IMR-90 (cell line): ENCODE results near the gene PINK1. TPM values are rescaled to one million over a fixed set of nuclear protein-coding genes. Genes with fewer than 3 reads are reported as not detected.

Experiments used
- ATAC-seq: fragments of 200-7000 bp; cut with Tn5 transposase; 2 replicates; pipeline ENCODE4 v1.9.1; 2020; ENCODE audit warnings: low read depth, mild to moderate bottlenecking, moderate library complexity
- BruUV-seq: library from RNA; stranded (reverse); fragments of 400-500 nt; replicated peaks from 2 replicates; lab custom pipeline; 2021; lab: Mats Ljungman, UMichigan
- CTCF ChIA-PET: fragments of 300-600 bp; formaldehyde crosslinking; extraction: SDS; loops from one replicate; lab custom pipeline; 2021; ENCODE audit warnings: antibody characterized with exemption; lab: Yijun Ruan, JAX
- POLR2A ChIA-PET: fragments of 300-600 bp; sonication (Branson Sonifier 250); formaldehyde crosslinking; loops from one replicate; lab custom pipeline; 2022; ENCODE audit warnings: antibody characterized with exemption; ENCODE audit not compliant: unreplicated experiment; lab: Charles Lee
- DNase-seq: peaks from one replicate; pipeline ENCODE4 v3.0.0; 2013
- H2AFZ ChIP-seq: replicated peaks from 2 replicates; pipeline ENCODE3; 2013; ENCODE audit warnings: low read length, mild to moderate bottlenecking; ENCODE audit not compliant: poor library complexity
- H2AK5ac ChIP-seq: 2 replicates; pipeline ENCODE4 v1.6.1; 2013; ENCODE audit warnings: low read depth, low read length, inconsistent platforms
- H2AK9ac ChIP-seq: replicated peaks from 2 replicates; pipeline ENCODE3; 2013; ENCODE audit warnings: mild to moderate bottlenecking, low read depth, low read length, moderate library complexity; ENCODE audit not compliant: poor library complexity
- H2BK120ac ChIP-seq: 2 replicates; pipeline ENCODE4 v1.6.1; 2013; ENCODE audit warnings: low read depth, low read length, inconsistent platforms
- H2BK15ac ChIP-seq: 3 replicates; pipeline ENCODE4 v1.6.1; 2013; ENCODE audit warnings: low read depth, low read length, inconsistent platforms
- H2BK20ac ChIP-seq: 2 replicates; pipeline ENCODE4 v1.6.1; 2013; ENCODE audit warnings: low read depth, mild to moderate bottlenecking, inconsistent platforms, low read length, moderate library complexity
- H2BK5ac ChIP-seq: 2 replicates; pipeline ENCODE4 v1.6.1; 2013; ENCODE audit warnings: mild to moderate bottlenecking, low read depth, low read length, inconsistent platforms; ENCODE audit not compliant: poor library complexity, severe bottlenecking
- H3K14ac ChIP-seq: replicated peaks from 2 replicates; pipeline ENCODE4 v1.6.1; 2013; ENCODE audit warnings: low read depth, low read length, inconsistent platforms
- H3K18ac ChIP-seq: 2 replicates; pipeline ENCODE4 v1.6.1; 2013; ENCODE audit warnings: low read depth, low read length, control low read depth
- H3K23ac ChIP-seq: 2 replicates; pipeline ENCODE4 v1.6.1; 2013; ENCODE audit warnings: low read depth, low read length, inconsistent platforms
- H3K27ac ChIP-seq: 2 replicates; pipeline ENCODE4 v1.5.1; 2013; ENCODE audit warnings: mild to moderate bottlenecking, control low read depth, low read length; ENCODE audit not compliant: insufficient read depth
- H3K27me3 ChIP-seq: 2 replicates; pipeline ENCODE4 v1.6.1; 2013; ENCODE audit warnings: low read length; ENCODE audit not compliant: control insufficient read depth, insufficient read depth
- H3K36me3 ChIP-seq: 2 replicates; pipeline ENCODE4 v1.6.1; 2013; ENCODE audit warnings: low read length, mixed read lengths; ENCODE audit not compliant: control insufficient read depth, insufficient read depth
- H3K4ac ChIP-seq: 2 replicates; pipeline ENCODE4 v1.6.1; 2013; ENCODE audit warnings: low read depth, low read length, inconsistent platforms
- H3K4me1 ChIP-seq: 2 replicates; pipeline ENCODE4 v1.6.1; 2013; ENCODE audit warnings: low read length, mixed read lengths; ENCODE audit not compliant: control insufficient read depth, insufficient read depth
- H3K4me2 ChIP-seq: 2 replicates; pipeline ENCODE4 v1.6.1; 2013; ENCODE audit warnings: low read depth, mild to moderate bottlenecking, control low read depth, low read length, moderate library complexity
- H3K4me3 ChIP-seq: 2 replicates; pipeline ENCODE4 v1.5.1; 2013; ENCODE audit warnings: low read depth, mild to moderate bottlenecking, control low read depth, low read length, moderate library complexity; ENCODE audit not compliant: insufficient read depth
- H3K56ac ChIP-seq: 2 replicates; pipeline ENCODE4 v1.6.1; 2013; ENCODE audit warnings: low read length, inconsistent platforms; ENCODE audit not compliant: insufficient read depth; ENCODE audit errors: extremely low read depth
- H3K79me1 ChIP-seq, 2 experiments: 2 replicates each; pipeline ENCODE4 v1.6.1; 2013; ENCODE audit warnings: low read length in 2 of 2, inconsistent platforms in 1 of 2, low read depth in 1 of 2
- H3K9ac ChIP-seq: 2 replicates; pipeline ENCODE4 v1.6.1; 2013; ENCODE audit warnings: low read depth, low read length, control low read depth
- H3K9me1 ChIP-seq: 2 replicates; pipeline ENCODE4 v1.6.1; 2013; ENCODE audit warnings: low read length, inconsistent platforms; ENCODE audit not compliant: insufficient read depth
- H3K9me3 ChIP-seq: 2 replicates; pipeline ENCODE4 v1.6.1; 2013; ENCODE audit warnings: low read length; ENCODE audit not compliant: control insufficient read depth, insufficient read depth
- H4K20me1 ChIP-seq: 2 replicates; pipeline ENCODE4 v1.6.1; 2013; ENCODE audit warnings: low read length, inconsistent platforms; ENCODE audit not compliant: insufficient read depth
- H4K5ac ChIP-seq: 2 replicates; pipeline ENCODE4 v1.6.1; 2013; ENCODE audit warnings: mild to moderate bottlenecking, low read depth, low read length, control low read depth
- H4K8ac ChIP-seq, 2 experiments: 2 replicates each; pipeline ENCODE4 v1.6.1; 2013; ENCODE audit warnings: low read depth in 2 of 2, low read length in 2 of 2, control low read depth in 1 of 2, inconsistent platforms in 1 of 2
- H4K91ac ChIP-seq: 2 replicates; pipeline ENCODE4 v1.6.1; 2013; ENCODE audit warnings: low read depth, low read length, inconsistent platforms; ENCODE audit not compliant: insufficient read depth
- MAFK ChIP-seq: IDR thresholded peaks from 2 replicates; pipeline ENCODE4 v1.6.1; 2012; ENCODE audit warnings: low read depth, low read length, improper control_type of control experiment
- MXI1 ChIP-seq: IDR thresholded peaks from 2 replicates; pipeline ENCODE4 v1.6.1; 2012; ENCODE audit warnings: low read depth, mild to moderate bottlenecking, low read length, moderate library complexity, borderline replicate concordance
- RAD21 ChIP-seq: IDR thresholded peaks from 2 replicates; pipeline ENCODE4 v1.6.1; 2012; ENCODE audit warnings: low read length, improper control_type of control experiment
- WGBS, 2 experiments: methylation state at CpG; one replicate each; pipeline versions ENCODE4 v1.1.5 to v1.1.7; 2013; ENCODE audit warnings: missing lambda C conversion rate in 2 of 2; ENCODE audit not compliant: insufficient read length in 1 of 2; ENCODE audit errors: extremely low coverage in 2 of 2; 5-methylcytosine and 5-hydroxymethylcytosine counted together
- dilution Hi-C: fragments of 300-500 bp; cut with HindIII; formaldehyde crosslinking; loops from one replicate; pipeline ENCODE4 v1.14.3; 2018; ENCODE audit warnings: low sequenced_read_pairs; ENCODE audit not compliant: unreplicated experiment
- in situ Hi-C: fragments of 300-500 bp; cut with MboI; formaldehyde crosslinking; loops from 3 replicates; pipeline ENCODE4 v1.14.3; 2019; ENCODE audit warnings: low sequenced_read_pairs, inconsistent platforms, mixed read lengths
- intact Hi-C: fragments of 100-400 bp; cut with micrococcal nuclease; formaldehyde crosslinking; loops from 2 replicates; pipeline ENCODE4 v1.10.0; 2022
- polyA plus RNA-seq, 3 experiments: library from polyadenylated mRNA; depleted of rRNA; stranded (reverse); fragments of >200 nt; gene quantifications; 2 replicates each; pipeline ENCODE4 v1.2.3, GENCODE V29; 2012; ENCODE audit warnings: low replicate concordance in 1 of 3
- total RNA-seq: library from RNA; depleted of rRNA; stranded (reverse); fragments of >200 nt; gene quantifications from 2 replicates; pipeline ENCODE4 v1.2.3, GENCODE V29; 2012; rRNA removed

PINK1 gene
- total and polyA plus RNA-seq, 2 of the 4 experiments (the other 2 are of a cell fraction): 52.9 to 55.2 TPM

DNA sequence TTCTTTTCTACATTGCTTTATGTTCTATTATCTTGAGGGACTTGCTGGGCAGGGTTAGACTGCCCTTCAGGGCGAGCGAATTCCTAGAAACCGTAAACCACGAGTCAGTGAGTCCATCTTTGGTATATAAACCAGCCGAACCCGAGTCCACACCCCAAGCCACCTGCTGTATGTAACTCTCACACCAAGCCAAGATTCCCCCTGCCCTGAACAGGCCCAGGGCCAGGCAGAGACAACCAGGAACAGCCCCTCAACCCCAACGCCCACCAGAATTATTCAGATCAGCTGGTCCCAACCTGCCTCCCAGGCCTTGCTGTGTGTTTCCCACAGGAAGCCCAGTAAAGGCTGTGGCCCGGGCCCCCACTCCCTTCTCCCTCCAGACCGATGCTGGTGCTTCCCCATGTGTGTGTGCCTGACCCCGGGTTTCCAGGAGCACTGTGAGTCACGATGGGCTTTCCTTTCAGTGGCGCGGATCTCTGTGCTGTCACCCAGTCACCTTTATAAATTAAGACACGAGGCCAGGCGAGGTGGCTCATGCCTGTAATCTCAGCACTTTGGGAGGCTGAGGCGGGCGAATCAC, 67.5 kb downstream of the PINK1 start:
- no peak overlapping the region; the same call in 1 of the 2 replicates for H3K14ac ChIP-seq
- ChIA-PET CTCF (no interaction called here), POLR2A (no interaction called here)
- peak overlapping the region; percentile 59 for H2BK120ac ChIP-seq
- peak overlapping the region; percentile 61 for H2AK5ac ChIP-seq
- dilution Hi-C loops: no loop called here
- ATAC-seq (no peak), DNase-seq (no peak)
- H4K91ac ChIP-seq: no peak overlapping the region
- no peak overlapping the region for H3K4me2 ChIP-seq
- no peak overlapping the region for H4K8ac ChIP-seq
- no peaks in the 10 kb centered on the region for H3K27me3 ChIP-seq
- WGBS, 2 experiments: 77% methylated on average over 13 of the region's 17 CpGs; no CpG with 5 or more reads in 1 of the 2 experiments
- TF ChIP-seq RAD21 (no peak), MAFK (no peak), MXI1 (no peak)
- no peak overlapping the region for H2BK5ac ChIP-seq
- in situ Hi-C loops: no loop called here
- H2BK15ac ChIP-seq: no peak overlapping the region
- H3K9me3 ChIP-seq: no peaks in the 10 kb centered on the region
- peaks cover 14% of the 10 kb centered on the region for H3K4me1 ChIP-seq
- peaks cover 16% of the 10 kb centered on the region for H3K9me1 ChIP-seq
- H3K18ac ChIP-seq: no peak overlapping the region
- H3K56ac ChIP-seq: no peak overlapping the region
- no peak overlapping the region for H3K23ac ChIP-seq
- H3K4me3 ChIP-seq: no peak overlapping the region
- H3K9ac ChIP-seq: no peak overlapping the region
- no peaks in the 10 kb centered on the region for H3K36me3 ChIP-seq
- H2AK9ac ChIP-seq: no peak overlapping the region
- no TSS peak for BruUV-seq
- intact Hi-C loops: no loop called here
- peak overlapping the region; percentile 39; the same call in 1 of the 2 replicates for H2BK20ac ChIP-seq
- no peak overlapping the region for H4K5ac ChIP-seq
- H2AFZ ChIP-seq: peak overlapping the region; percentile 13
- H3K79me1 ChIP-seq: peaks cover 11 to 28% of the 10 kb centered on the region in 2 experiments
- H3K4ac ChIP-seq: peak overlapping the region; percentile 50
- no peak overlapping the region for H3K27ac ChIP-seq
- no peaks in the 10 kb centered on the region; the same call in 1 of the 2 replicates for H4K20me1 ChIP-seq

Other genes starting within 250 kb of the PINK1 start
- 10.2 and 28.9 TPM in 2 replicates for gene CAMK2N1, start 147.2 kb upstream of the PINK1 start, total RNA-seq
- gene CAMK2N1, start 147.2 kb upstream of the PINK1 start, polyA plus RNA-seq (2012; rRNA removed): 44.4 and 46.8 TPM in 2 replicates
- gene MUL1, start 125.3 kb upstream of the PINK1 start, total RNA-seq: 19.7 and 21.1 TPM in 2 replicates
- gene MUL1, start 125.3 kb upstream of the PINK1 start, polyA plus RNA-seq (2012; rRNA removed): 20.6 and 20.7 TPM in 2 replicates
- not detected in 2 replicates for gene FAM43B, start 80.9 kb upstream of the PINK1 start, total RNA-seq
- 0.05 and 0.09 TPM in 2 replicates for gene FAM43B, start 80.9 kb upstream of the PINK1 start, polyA plus RNA-seq (2012; rRNA removed)
- gene CDA, start 44.4 kb upstream of the PINK1 start, total RNA-seq: 0.90 and 1.4 TPM in 2 replicates
- gene CDA, start 44.4 kb upstream of the PINK1 start, polyA plus RNA-seq (2012; rRNA removed): 9.4 and 10.7 TPM in 2 replicates
- 155 and 179 TPM in 2 replicates for gene DDOST, start 27.9 kb downstream of the PINK1 start, total RNA-seq
- 414 and 477 TPM in 2 replicates for gene DDOST, start 27.9 kb downstream of the PINK1 start, polyA plus RNA-seq (2012; rRNA removed)
- 4.5 and 4.7 TPM in 2 replicates for gene KIF17, start 84.5 kb downstream of the PINK1 start, total RNA-seq
- 5.7 and 6.5 TPM in 2 replicates for gene KIF17, start 84.5 kb downstream of the PINK1 start, polyA plus RNA-seq (2012; rRNA removed)
- gene SH2D5, start 99.2 kb downstream of the PINK1 start, total RNA-seq: 6.7 and 7.2 TPM in 2 replicates
- 13.5 and 14.4 TPM in 2 replicates for gene SH2D5, start 99.2 kb downstream of the PINK1 start, polyA plus RNA-seq (2012; rRNA removed)
- 88.4 and 111 TPM in 2 replicates for gene HP1BP3, start 153.8 kb downstream of the PINK1 start, total RNA-seq
- gene HP1BP3, start 153.8 kb downstream of the PINK1 start, polyA plus RNA-seq (2012; rRNA removed): 146 and 151 TPM in 2 replicates